Activated naive CD4-positive, alpha-beta T cell treated with anti-CD3 and anti-CD28 coated beads, Interleukin-2, amount 10 ng/mL, durations not matched to agents 7 days and 5 days (primary cell): ENCODE data around the gene PSMD9.
"Not testable (repeated sequence)": the region's sequence is repeated elsewhere in the genome, so short reads cannot be mapped to it uniquely, and the experiment has no call there.

ENCODE experiments used
- CTCF ChIA-PET: fragments of 350-600 bp; sonication (Branson Sonifier 250); formaldehyde crosslinking; loops from one replicate; lab custom pipeline; 2021; ENCODE audit warnings: antibody characterized with exemption; lab: Charles Lee
- DNase-seq: peaks from one replicate; pipeline ENCODE4 v3.0.0-alpha.2; 2020
- H3K27ac Mint-ChIP-seq: one replicate; pipeline ENCODE4 v1.8.0; 2021; ENCODE audit warnings: mild to moderate bottlenecking, moderate library complexity, mixed read lengths
- H3K27me3 Mint-ChIP-seq: one replicate; pipeline ENCODE4 v1.8.0; 2021; ENCODE audit warnings: mild to moderate bottlenecking, mixed read lengths
- H3K36me3 Mint-ChIP-seq: one replicate; pipeline ENCODE4 v1.8.0; 2021; ENCODE audit warnings: mixed read lengths
- H3K4me1 Mint-ChIP-seq: one replicate; pipeline ENCODE4 v1.8.0; 2021; ENCODE audit warnings: mixed read lengths
- H3K4me3 Mint-ChIP-seq: one replicate; pipeline ENCODE4 v1.8.0; 2021; ENCODE audit warnings: mild to moderate bottlenecking, moderate library complexity, mixed read lengths
- H3K9me3 Mint-ChIP-seq: one replicate; pipeline ENCODE4 v1.8.0; 2021; ENCODE audit warnings: mixed read lengths

Gene PSMD9

DNA sequence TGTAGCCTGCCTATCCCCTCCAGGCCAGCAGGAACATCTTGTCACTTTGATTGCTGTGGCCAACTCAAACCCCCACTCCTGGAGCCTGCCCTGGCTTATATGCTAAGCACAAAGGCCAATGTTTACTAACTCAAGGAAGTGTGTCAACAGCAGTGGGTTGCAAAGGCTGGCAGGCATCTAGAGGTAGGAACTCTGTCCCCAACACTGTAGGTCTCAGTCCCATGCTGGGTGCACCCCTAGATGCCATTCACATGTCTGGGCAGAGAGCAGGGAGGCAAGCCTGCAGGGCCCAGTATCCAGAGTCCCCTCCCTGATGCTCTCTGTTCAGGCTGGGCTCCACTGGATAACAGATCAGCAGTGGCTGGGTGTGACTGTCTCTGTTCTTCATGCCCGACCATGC lies 28.3 kb upstream of the PSMD9 start:
- Mint-ChIP-seq H3K4me1 (peaks cover 2% of the 10 kb centered on the region), H3K4me3 (no peak overlapping the region), H3K36me3 (no peaks in the 10 kb centered on the region), H3K27ac (no peak overlapping the region), H3K27me3 (no peaks in the 10 kb centered on the region), H3K9me3 (no peaks in the 10 kb centered on the region)
- DNase-seq = no peak
- CTCF ChIA-PET = no interaction called here

DNA sequence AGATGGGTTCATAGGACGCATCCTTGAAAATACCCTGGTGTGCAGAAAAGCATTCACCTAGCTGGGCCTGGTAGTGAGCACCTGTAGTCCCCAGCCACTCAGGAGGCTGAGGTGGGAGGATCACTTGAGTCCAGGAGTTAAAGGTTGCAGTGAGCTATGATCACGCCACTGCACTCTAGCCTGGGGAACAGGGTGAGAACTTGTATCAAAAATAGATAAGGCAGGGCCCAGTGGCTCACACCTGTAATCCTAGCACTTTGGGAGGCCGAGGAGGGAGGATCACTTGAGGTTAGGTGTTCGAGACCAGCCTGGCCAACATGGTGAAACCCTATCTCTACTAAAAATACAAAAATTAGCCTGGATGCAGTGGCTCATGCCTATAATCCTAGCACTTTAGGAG lies 27.9 kb upstream of the PSMD9 start:
- H3K4me1 Mint-ChIP-seq, CTCF ChIA-PET, H3K36me3 Mint-ChIP-seq, H3K4me3 Mint-ChIP-seq, DNase-seq, H3K27ac Mint-ChIP-seq, H3K27me3 Mint-ChIP-seq, H3K9me3 Mint-ChIP-seq: not testable (repeated sequence)

DNA sequence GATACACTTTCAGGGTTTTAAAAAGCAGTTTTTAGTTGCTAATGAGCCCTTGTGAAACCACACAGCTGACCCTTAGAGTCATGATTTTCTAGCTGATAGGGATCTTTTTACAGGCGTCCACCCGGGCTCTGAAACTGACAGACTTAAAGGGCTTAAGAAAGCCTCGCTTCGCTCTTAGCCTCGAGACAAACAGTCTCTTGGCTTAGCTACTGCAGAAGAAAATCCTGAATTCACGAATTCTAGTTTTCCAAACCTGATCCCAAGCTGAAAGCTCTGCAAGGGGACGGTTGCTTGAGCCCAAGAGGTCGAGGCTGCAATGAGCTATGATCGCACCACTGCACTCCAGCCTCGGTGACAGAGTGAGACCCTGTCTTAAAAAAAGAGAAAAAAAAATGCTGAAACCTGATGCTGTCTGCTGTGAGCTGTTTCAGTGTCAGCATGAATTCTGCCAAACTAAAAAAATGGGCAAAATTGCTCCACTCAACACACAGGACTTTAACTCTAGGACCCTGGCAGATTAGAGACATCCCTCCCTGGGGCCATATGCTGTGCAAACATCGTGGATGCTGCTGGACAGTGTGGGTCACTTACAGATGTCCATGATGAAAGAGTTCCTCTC lies 26.8 kb upstream of the PSMD9 start:
- no peak overlapping the region for H3K27ac Mint-ChIP-seq
- H3K9me3 Mint-ChIP-seq = no peaks in the 10 kb centered on the region
- no peak for DNase-seq
- H3K36me3 Mint-ChIP-seq = no peaks in the 10 kb centered on the region
- no peaks in the 10 kb centered on the region for H3K4me1 Mint-ChIP-seq
- H3K27me3 Mint-ChIP-seq = no peaks in the 10 kb centered on the region
- CTCF ChIA-PET = no interaction called here
- no peak overlapping the region for H3K4me3 Mint-ChIP-seq

DNA sequence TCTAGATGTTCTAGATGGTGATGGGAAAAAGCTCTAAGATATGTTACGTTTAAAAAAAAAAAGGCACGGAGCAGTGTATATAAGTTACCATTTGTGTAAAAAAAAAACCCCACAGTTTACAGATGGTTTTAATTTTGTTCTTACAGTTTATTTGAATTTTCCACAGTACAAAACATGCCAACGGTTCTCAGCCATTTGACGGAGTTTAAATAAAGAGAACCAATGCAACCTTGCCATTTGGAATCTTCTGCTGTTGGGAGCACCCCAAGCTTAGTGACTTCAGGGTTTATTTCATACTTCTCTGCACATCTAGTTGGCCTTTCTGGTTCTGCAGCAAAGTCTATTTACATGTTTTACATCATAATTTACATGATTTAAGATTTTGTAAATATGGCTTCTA lies 22.3 kb upstream of the PSMD9 start:
- no peak overlapping the region for H3K27ac Mint-ChIP-seq

DNA sequence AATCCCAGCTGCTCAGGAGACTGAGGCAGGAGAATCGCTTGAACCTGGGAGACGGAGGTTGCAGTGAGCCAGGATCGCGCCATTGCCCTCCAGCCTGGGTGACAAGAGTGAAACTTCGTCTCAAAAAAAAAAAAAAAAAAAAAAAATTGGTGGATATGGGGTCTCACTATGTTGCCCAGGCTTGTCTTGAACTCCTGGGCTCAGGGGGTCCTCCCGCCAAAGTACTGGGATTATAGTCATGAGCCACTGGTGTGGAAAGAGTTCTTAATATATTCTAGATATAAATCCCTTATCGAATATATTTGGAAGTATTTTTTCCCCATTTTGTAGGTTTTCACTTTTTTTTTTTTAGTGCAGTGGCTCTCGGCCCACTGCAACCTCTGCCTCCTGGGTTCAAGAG lies 19.4 kb upstream of the PSMD9 start:
- not testable (repeated sequence) for H3K27ac Mint-ChIP-seq, H3K36me3 Mint-ChIP-seq, DNase-seq, H3K4me3 Mint-ChIP-seq, H3K9me3 Mint-ChIP-seq, H3K4me1 Mint-ChIP-seq, H3K27me3 Mint-ChIP-seq
- CTCF ChIA-PET = interaction anchor here (0.7 to 1.1 kb wide), 2 partner anchors 19 to 32 kb away, joined by 3 read pairs; no protein-coding TSS in a partner anchor

More for the DNA sequence above, 22.3 kb upstream of the PSMD9 start:
- Mint-ChIP-seq H3K4me3 (no peak overlapping the region), H3K27me3 (no peaks in the 10 kb centered on the region), H3K4me1 (no peaks in the 10 kb centered on the region), H3K36me3 (no peaks in the 10 kb centered on the region), H3K9me3 (no peaks in the 10 kb centered on the region)
- DNase-seq = no peak
- CTCF ChIA-PET = no interaction called here

DNA sequence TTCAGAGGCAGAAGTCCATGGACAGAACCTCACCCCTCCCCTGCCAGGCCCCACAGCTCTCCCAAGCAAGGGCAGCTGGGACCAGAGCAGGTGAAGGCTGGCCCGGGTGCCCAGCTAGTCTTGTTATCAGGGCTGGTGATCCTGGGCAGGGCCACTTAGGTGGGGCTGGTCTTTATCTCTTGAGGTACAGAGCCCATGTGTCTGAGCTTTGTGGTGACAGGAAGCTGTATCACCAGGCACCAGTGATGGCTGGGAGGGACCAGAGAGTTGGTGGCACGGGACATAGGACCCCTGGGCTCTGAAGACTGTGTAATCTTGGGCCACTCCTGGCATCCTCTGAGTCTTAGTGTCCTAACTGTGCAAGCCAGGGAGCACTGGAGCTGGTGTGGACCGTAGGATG lies 17.1 kb upstream of the PSMD9 start:
- H3K9me3 Mint-ChIP-seq = no peaks in the 10 kb centered on the region
- no peak overlapping the region for H3K27ac Mint-ChIP-seq
- no peak for DNase-seq
- H3K4me1 Mint-ChIP-seq = no peaks in the 10 kb centered on the region
- no peak overlapping the region for H3K4me3 Mint-ChIP-seq
- CTCF ChIA-PET = interaction anchor here (0.7 to 1.1 kb wide), 2 partner anchors 17 to 59 kb away, joined by 3 to 5 read pairs; partner anchors contain the start of gene PSMD9
- no peaks in the 10 kb centered on the region for H3K36me3 Mint-ChIP-seq
- no peaks in the 10 kb centered on the region for H3K27me3 Mint-ChIP-seq

DNA sequence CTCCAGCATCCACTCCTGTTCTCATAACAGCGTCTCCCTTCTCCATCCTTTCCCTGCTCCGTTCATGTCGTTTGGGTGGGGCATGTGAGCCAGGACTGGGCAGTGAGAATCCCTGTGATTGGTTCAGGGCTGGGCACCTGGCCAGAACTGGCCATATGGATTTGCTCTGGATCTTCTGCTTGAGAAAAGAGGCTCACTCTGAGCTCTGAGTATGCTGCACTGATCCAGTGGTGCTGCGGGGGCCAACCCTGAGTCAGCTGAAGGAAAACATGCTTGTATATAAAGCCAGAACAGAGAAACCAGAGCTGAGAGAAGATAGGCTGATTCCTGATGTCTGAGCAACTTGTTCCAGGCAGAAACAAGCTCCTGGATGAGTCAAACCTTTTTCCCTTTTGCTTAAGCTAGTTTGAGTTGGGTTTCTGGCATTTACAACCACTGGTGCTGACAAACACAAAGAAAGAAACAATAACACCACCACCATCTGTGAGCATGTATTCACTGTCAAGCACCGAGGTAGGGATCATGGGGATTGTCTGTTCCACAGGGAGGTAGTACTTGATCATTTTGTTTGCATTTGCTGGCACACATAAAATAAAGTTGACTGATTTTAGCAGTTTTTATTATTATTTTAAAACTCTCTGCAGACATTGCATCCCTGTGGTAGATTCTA lies 15.9 kb upstream of the PSMD9 start:
- H3K27me3 Mint-ChIP-seq = peaks cover 5% of the 10 kb centered on the region
- H3K36me3 Mint-ChIP-seq = no peaks in the 10 kb centered on the region
- H3K27ac Mint-ChIP-seq = no peak overlapping the region
- CTCF ChIA-PET = no interaction called here
- no peak overlapping the region for H3K4me3 Mint-ChIP-seq
- H3K4me1 Mint-ChIP-seq = no peaks in the 10 kb centered on the region
- no peak for DNase-seq
- H3K9me3 Mint-ChIP-seq = no peaks in the 10 kb centered on the region

DNA sequence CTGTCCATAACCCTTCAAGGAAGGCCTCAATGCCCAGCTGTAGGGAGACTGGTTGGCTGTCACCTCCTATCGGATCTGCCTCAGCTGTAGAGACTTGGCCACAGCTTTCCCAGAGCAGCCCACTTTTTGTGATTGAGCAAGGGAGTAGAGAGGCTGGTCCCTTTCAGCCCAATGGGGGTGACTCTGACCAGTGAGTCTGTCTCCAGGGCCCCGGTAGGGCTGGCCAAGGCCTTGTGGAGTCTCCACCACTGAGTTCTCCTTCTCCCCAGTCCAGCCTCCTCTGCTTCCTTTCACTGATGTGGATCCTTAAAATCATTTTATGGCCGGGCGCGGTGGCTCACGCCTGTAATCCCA lies 15.4 kb upstream of the PSMD9 start:
- Mint-ChIP-seq H3K27ac (no peak overlapping the region), H3K4me1 (no peaks in the 10 kb centered on the region), H3K36me3 (no peaks in the 10 kb centered on the region), H3K27me3 (peaks cover 5% of the 10 kb centered on the region), H3K4me3 (no peak overlapping the region), H3K9me3 (no peaks in the 10 kb centered on the region)
- CTCF ChIA-PET = no interaction called here
- no peak for DNase-seq

DNA sequence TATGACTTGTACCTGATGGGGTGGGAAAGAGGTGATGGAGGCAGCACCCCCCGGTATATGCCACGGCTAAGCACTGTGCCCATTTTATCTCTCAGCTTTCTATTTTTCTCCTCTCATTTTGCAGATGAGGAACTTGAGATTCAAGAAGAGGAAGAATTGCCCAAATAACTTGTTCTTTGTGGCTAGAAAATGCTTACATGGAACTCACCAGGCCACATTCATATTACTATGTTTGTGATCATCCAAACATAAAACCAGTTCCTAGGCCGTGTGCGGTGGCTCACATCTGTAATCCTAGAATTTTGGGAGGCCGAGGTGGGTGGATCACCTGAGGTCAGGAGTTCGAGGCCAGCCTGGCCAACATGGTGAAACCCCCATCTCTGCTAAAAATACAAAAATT lies 14.5 kb upstream of the PSMD9 start:
- no peak for DNase-seq
- Mint-ChIP-seq H3K27ac (no peak overlapping the region), H3K36me3 (no peaks in the 10 kb centered on the region), H3K4me1 (no peaks in the 10 kb centered on the region), H3K4me3 (no peak overlapping the region), H3K9me3 (no peaks in the 10 kb centered on the region), H3K27me3 (peaks cover 5% of the 10 kb centered on the region)
- CTCF ChIA-PET = interaction anchor here (0.8 kb wide), 1 partner anchor 13 kb away, joined by 3 read pairs; no protein-coding TSS in a partner anchor

DNA sequence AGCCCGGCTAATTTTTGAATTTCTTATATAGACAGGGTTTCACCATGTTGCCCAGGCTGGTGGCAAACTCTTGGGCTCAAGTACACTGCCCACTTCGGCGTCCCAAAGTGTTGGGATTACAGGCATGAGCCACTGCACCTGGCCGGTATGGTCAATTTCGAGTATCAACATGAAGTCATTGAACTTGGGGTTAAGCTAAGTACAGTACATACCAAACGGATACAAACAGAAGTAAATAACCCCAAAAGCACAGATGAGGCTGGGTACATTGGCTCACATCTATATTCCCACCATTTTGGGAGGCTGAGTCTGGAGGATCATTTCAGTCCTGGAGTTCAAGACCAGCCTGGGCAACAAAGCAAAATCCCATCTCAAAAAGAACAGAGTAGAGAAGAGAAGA lies 13.0 kb upstream of the PSMD9 start:
- Mint-ChIP-seq H3K27ac (no peak overlapping the region), H3K36me3 (no peaks in the 10 kb centered on the region), H3K9me3 (no peaks in the 10 kb centered on the region), H3K27me3 (peaks cover 10% of the 10 kb centered on the region), H3K4me3 (no peak overlapping the region), H3K4me1 (no peaks in the 10 kb centered on the region)
- no peak for DNase-seq
- CTCF ChIA-PET = interaction anchor here (1.0 kb wide), 1 partner anchor 80 kb away, joined by 5 read pairs; no protein-coding TSS in a partner anchor

DNA sequence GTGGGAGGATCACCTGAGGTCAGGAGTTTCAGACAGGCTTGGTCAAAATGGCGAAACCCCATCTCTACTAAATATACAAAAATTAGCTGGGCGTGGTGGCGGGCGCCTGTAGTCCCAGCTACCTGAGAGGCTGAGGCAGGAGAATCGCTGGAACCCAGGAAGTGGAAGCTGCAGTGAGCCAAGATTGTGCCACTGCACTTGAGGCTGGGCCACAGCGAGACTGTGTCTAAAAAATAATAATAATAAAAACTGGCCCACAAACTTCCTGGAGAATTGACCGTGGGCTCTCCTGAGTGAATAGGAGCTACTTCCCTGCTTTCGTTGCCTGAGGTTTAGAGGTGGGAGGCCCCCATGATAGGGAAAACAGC lies 12.5 kb upstream of the PSMD9 start:
- H3K4me3 Mint-ChIP-seq, H3K27me3 Mint-ChIP-seq, DNase-seq, H3K36me3 Mint-ChIP-seq, H3K27ac Mint-ChIP-seq, H3K9me3 Mint-ChIP-seq, H3K4me1 Mint-ChIP-seq: not testable (repeated sequence)
- CTCF ChIA-PET = interaction anchor here (1.0 kb wide), 1 partner anchor 81 kb away, joined by 5 read pairs; no protein-coding TSS in a partner anchor

DNA sequence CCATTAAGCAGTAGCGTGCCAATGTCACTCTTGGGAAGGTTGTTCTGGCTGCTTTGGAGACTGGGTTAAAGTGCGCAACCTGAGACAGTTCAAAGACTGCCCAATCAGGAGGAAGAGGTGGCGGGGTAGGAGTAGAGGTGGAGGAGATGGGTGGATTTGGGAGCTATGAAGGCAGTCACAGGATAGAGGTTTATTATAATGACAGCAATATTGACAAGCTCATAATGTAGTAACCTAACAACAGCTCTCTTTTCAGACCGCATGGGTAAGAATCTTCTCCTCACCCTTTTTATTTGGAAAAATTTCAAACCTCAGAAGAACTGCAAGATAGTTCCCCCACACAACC lies 5.3 kb upstream of the PSMD9 start:
- CTCF ChIA-PET = interaction anchor here (0.7 to 2.5 kb wide), 2 partner anchors 88 to 110 kb away, joined by 3 to 10 read pairs; no protein-coding TSS in a partner anchor
- Mint-ChIP-seq H3K36me3 (no peaks in the 10 kb centered on the region), H3K9me3 (no peaks in the 10 kb centered on the region), H3K4me1 (peaks cover 9% of the 10 kb centered on the region), H3K4me3 (no peak overlapping the region), H3K27ac (no peak overlapping the region), H3K27me3 (peaks cover 24% of the 10 kb centered on the region)
- DNase-seq = no peak

DNA sequence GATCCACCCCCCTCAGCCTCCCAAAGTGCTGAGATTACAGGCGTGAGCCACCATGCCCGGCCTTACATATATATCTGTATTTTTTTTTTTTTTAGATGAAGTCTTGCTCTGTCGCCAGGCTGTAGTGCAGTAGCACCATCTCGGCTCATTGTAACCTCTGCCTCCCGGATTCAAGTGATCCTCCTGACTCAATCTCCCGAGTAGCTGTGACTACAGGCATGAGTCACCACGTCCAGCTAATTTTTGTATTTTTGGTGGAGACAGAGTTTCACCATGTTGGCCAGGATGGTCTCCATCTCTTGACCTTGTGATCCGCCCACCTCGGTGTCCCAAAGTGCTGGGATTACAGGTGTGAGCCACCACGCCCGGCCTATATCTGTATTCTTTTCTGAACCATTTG lies 3.5 kb upstream of the PSMD9 start:
- peaks cover 20% of the 10 kb centered on the region for H3K27me3 Mint-ChIP-seq
- H3K4me1 Mint-ChIP-seq = peaks cover 24% of the 10 kb centered on the region
- H3K36me3 Mint-ChIP-seq, H3K27ac Mint-ChIP-seq, H3K4me3 Mint-ChIP-seq, CTCF ChIA-PET, H3K9me3 Mint-ChIP-seq, DNase-seq: not testable (repeated sequence)

DNA sequence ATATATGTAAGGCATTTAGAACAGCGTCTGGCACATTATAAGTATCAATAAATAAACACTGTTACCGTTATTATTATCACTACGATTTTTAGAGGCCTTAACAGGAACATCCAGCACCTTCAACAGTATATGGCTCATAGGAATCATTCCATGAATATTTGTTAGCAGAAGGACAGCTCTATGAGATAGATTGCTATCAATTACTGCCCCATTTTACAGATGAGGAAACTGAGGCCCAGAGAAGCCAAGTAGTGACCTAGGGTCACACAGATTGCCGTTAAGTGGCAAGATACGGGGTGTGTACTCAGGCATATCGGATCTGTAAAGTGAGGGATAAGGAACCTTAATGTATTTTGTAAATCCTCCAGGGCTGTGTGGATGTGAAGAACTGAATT lies 510 bp upstream of the PSMD9 start:
- Mint-ChIP-seq H3K27ac (peak overlapping the region; percentile 99), H3K4me3 (peak overlapping the region; percentile 93), H3K36me3 (peaks cover 10% of the 10 kb centered on the region), H3K27me3 (peaks cover 9% of the 10 kb centered on the region), H3K9me3 (no peaks in the 10 kb centered on the region), H3K4me1 (peaks cover 39% of the 10 kb centered on the region)
- no peak for DNase-seq
- CTCF ChIA-PET = interaction anchor here (0.7 to 4.3 kb wide), 18 partner anchors 11 to 583 kb away, joined by 3 to 76 read pairs (median 4); partner anchors contain the start of genes CFAP251 and RHOF

DNA sequence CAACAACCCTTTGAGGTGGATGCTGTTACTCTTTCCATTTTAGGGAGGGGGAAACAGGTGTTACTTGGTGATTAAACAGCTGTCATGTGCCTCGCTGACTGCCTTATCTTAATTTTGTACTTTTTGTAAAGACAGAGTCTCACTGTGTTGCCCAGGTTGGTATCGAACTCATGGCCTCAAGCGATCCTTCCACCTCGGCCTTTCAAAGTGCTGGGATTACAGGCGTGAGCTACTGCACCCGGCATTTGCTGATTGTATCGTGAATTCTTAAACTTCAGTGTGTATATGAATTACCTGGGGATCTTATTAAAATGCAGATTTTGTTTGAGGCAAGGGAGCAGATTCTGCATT lies 659 bp downstream of the PSMD9 start:
- peak; percentile 28 for DNase-seq
- H3K9me3 Mint-ChIP-seq = no peaks in the 10 kb centered on the region
- peaks cover 50% of the 10 kb centered on the region for H3K4me1 Mint-ChIP-seq
- peaks cover 6% of the 10 kb centered on the region for H3K27me3 Mint-ChIP-seq
- CTCF ChIA-PET = interaction anchor here (0.6 to 4.3 kb wide), 4 partner anchors 62 to 301 kb away, joined by 3 to 76 read pairs (median 5); partner anchors contain the start of gene RHOF
- peak overlapping the region; percentile 93 for H3K4me3 Mint-ChIP-seq
- H3K27ac Mint-ChIP-seq = peak overlapping the region; percentile 99
- peaks cover 16% of the 10 kb centered on the region for H3K36me3 Mint-ChIP-seq
